ENCODE results near the gene TNNC1.

GRCh38 chr3:52415800-52416199, 38.0 kb downstream of the TNNC1 start:
- TF ChIP-seq POLR2A (IDR thresholded peaks at IDR 0.05; ENCODE audit: low read depth, low read length) (no peak), HDGF (IDR thresholded peaks at IDR 0.05) (no peak), RCOR1 (conservative IDR thresholded peaks at IDR 0.05; ENCODE audit: low read depth, low read length) (no peak), MTA3 (IDR thresholded peaks at IDR 0.05; ENCODE audit: borderline replicate concordance, low read length) (no peak), SMC3 (IDR thresholded peaks at IDR 0.05; ENCODE audit: borderline replicate concordance, low read length) (no peak), CTCF (IDR thresholded peaks at IDR 0.05 in 2 of 3, conservative IDR thresholded peaks at IDR 0.05 in 1 of 3; ENCODE audit: control insufficient read depth in 2 of 3, extremely low read depth in 1 of 3, insufficient read depth in 1 of 3, low read depth in 3 of 3, low read length in 3 of 3) (no peak), PBX3 (IDR thresholded peaks at IDR 0.05; ENCODE audit: insufficient replicate concordance, low read depth, low read length) (no peak)
